GM23338 (cell line): ENCODE results near the gene NAAA. TPM values are rescaled to one million over a fixed set of nuclear protein-coding genes. Genes with fewer than 3 reads are reported as not detected.
"Not testable (repeated sequence)": the region's sequence is repeated elsewhere in the genome, so short reads cannot be mapped to it uniquely, and the experiment has no call there.

Experiments
- ATAC-seq: fragments of 200-7000 bp; cut with Tn5 transposase; 3 replicates; pipeline ENCODE4 v1.9.1; 2020
- DNase-seq: peaks from one replicate; pipeline ENCODE4 v3.0.0-alpha.2; 2015; ENCODE audit warnings: low spot score
- H2AFZ ChIP-seq: fragments of 200-600 bp; sonication (generic); 2 replicates; pipeline ENCODE4 v1.8.0; 2016; ENCODE audit warnings: antibody characterized with exemption, mild to moderate bottlenecking, moderate library complexity
- H3F3A ChIP-seq: fragments of 200-600 bp; sonication (generic); replicated peaks from 2 replicates; pipeline ENCODE4 v1.8.0; 2017; ENCODE audit warnings: antibody characterized with exemption, mixed run types, low read depth
- H3K27ac ChIP-seq: fragments of 200-600 bp; sonication (generic); 2 replicates; pipeline ENCODE4 v1.6.1; 2016; ENCODE audit warnings: low read depth
- H3K27me3 ChIP-seq: fragments of 200-600 bp; sonication (generic); 2 replicates; pipeline ENCODE4 v1.8.0; 2016; ENCODE audit warnings: mild to moderate bottlenecking, mixed run types, moderate library complexity; ENCODE audit not compliant: insufficient read depth
- H3K36me3 ChIP-seq: fragments of 200-600 bp; sonication (generic); 2 replicates; pipeline ENCODE4 v1.8.0; 2016; ENCODE audit warnings: mild to moderate bottlenecking; ENCODE audit not compliant: insufficient read depth
- H3K4me1 ChIP-seq: fragments of 200-600 bp; sonication (generic); 2 replicates; pipeline ENCODE4 v1.8.0; 2016; ENCODE audit warnings: mild to moderate bottlenecking, moderate library complexity; ENCODE audit not compliant: insufficient read depth
- H3K4me2 ChIP-seq: fragments of 200-600 bp; sonication (generic); 2 replicates; pipeline ENCODE4 v1.7.1; 2017; ENCODE audit warnings: mixed run types
- H3K4me3 ChIP-seq: fragments of 200-600 bp; sonication (generic); 2 replicates; pipeline ENCODE4 v1.6.1; 2016; ENCODE audit warnings: mixed run types
- H3K79me2 ChIP-seq: fragments of 200-600 bp; sonication (generic); replicated peaks from 2 replicates; pipeline ENCODE4 v1.8.0; 2017; ENCODE audit warnings: mild to moderate bottlenecking; ENCODE audit not compliant: insufficient read depth
- H3K9me2 ChIP-seq: fragments of 200-600 bp; sonication (generic); 2 replicates; pipeline ENCODE4 v1.8.0; 2017; ENCODE audit not compliant: insufficient read depth
- H4K20me1 ChIP-seq: fragments of 200-600 bp; sonication (generic); replicated peaks from 2 replicates; pipeline ENCODE4 v1.8.0; 2017; ENCODE audit warnings: mild to moderate bottlenecking; ENCODE audit not compliant: insufficient read depth
- H3K27ac Mint-ChIP-seq: 2 replicates; pipeline ENCODE4 v1.8.0; 2020; ENCODE audit warnings: inconsistent platforms, mild to moderate bottlenecking, moderate library complexity, mixed read lengths
- H3K27me3 Mint-ChIP-seq: 3 replicates; pipeline ENCODE4 v1.8.0; 2022; ENCODE audit warnings: low read depth, mild to moderate bottlenecking, moderate library complexity, mixed read lengths, inconsistent platforms; ENCODE audit not compliant: insufficient read depth, poor library complexity
- H3K36me3 Mint-ChIP-seq: 3 replicates; pipeline ENCODE4 v1.8.0; 2021; ENCODE audit warnings: low read depth, mild to moderate bottlenecking, inconsistent platforms, moderate library complexity, mixed read lengths
- H3K4me1 Mint-ChIP-seq: 3 replicates; pipeline ENCODE4 v1.8.0; 2020; ENCODE audit warnings: mild to moderate bottlenecking, inconsistent platforms, mixed read lengths
- H3K4me3 Mint-ChIP-seq: 3 replicates; pipeline ENCODE4 v1.8.0; 2021; ENCODE audit warnings: moderate library complexity, mild to moderate bottlenecking, inconsistent platforms, mixed read lengths
- H3K9me3 Mint-ChIP-seq: 3 replicates; pipeline ENCODE4 v1.8.0; 2020; ENCODE audit warnings: moderate library complexity, mild to moderate bottlenecking, inconsistent platforms, mixed read lengths
- ZNF114 ChIP-seq: fragments of 250-450 bp; sonication (Bioruptor Pico); IDR thresholded peaks from 2 replicates; pipeline ENCODE4 v1.5.0; 2020; ENCODE audit warnings: mild to moderate bottlenecking, moderate library complexity
- polyA plus RNA-seq: library from polyadenylated mRNA; unstranded; fragments of >200 nt; fragmentation: Nextera tagmentation; extraction: Ambion mirVana; gene quantifications from 2 replicates; pipeline ENCODE4 v1.2.1, GENCODE V29; 2016
- total RNA-seq: library from RNA; depleted of rRNA; stranded (reverse); fragments of >200 nt; shearing (Covaris generic); gene quantifications from 2 replicates; pipeline ENCODE4 v1.2.3, GENCODE V29; 2014
- TF ChIP-seq, protein P1 (sequence below): fragments of 250-450 bp; sonication (Bioruptor Pico); IDR thresholded peaks from 2 replicates; pipeline ENCODE4 v1.5.0; 2020; ENCODE audit warnings: mild to moderate bottlenecking, moderate library complexity

The NAAA gene
- total and polyA plus RNA-seq, 2 experiments from 2014 or later = 13.2 to 36.6 TPM

DNA sequence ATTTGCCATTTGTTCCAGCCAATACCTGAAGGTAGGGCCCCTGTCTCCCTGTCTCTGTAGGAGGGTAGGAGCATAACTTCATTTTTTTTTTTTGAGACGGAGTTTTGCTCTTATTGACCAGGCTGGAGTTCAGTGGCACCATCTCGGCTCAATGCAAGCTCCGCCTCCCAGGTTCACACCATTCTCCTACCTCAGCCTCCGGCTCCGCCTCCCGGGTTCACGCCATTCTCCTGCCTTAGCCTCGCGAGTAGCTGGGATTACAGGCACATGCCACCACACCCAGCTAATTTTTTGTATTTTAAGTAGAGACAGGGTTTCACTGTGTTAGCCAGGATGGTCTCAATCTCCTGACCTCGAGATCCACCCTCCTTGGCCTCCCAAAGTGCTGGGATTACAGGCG lies 15.9 kb downstream of the NAAA start:
- not testable (repeated sequence) for H3K27ac Mint-ChIP-seq, H3K27me3 Mint-ChIP-seq, H4K20me1 ChIP-seq, H3K36me3 ChIP-seq, H3F3A ChIP-seq, H3K4me3 Mint-ChIP-seq, H3K4me3 ChIP-seq, H3K9me2 ChIP-seq, DNase-seq, H3K27me3 ChIP-seq, H3K9me3 Mint-ChIP-seq, H3K4me1 ChIP-seq, H3K79me2 ChIP-seq, H2AFZ ChIP-seq
- H3K36me3 Mint-ChIP-seq = peaks cover 43% of the 10 kb centered on the region
- H3K4me2 ChIP-seq = 0 out of 2 replicates have a peak overlapping the region, but pooled peaks have one; percentile 59
- H3K27ac ChIP-seq = peak overlapping the region; percentile 63; the same call in 1 of the 2 replicates
- ATAC-seq = peak; percentile 63
- peaks cover 22% of the 10 kb centered on the region for H3K4me1 Mint-ChIP-seq

DNA sequence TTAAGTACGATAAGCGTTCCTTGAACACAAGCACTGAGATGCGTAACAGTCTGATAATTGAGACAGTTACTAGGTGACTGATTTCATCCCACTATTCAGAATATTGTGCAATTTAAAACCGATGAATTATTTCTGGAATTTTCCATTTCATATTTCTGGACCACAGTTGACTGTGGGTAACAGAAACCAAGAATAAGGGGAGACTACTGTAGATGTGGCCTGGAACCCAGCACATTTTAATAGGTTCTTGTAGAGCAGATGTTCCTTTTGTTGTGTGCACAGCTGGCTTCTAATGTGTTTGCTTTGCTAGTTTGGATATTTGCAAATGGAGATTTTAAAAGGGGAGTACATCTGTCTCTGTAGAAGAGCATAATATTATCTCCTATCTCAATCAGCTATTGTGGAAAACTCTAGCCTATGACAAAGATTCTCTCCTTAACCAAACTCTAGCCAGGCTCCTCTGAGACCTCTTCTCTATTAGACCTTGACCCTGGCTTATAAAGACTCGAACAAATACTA lies 16.4 kb downstream of the NAAA start:
- H3K4me1 Mint-ChIP-seq = peaks cover 22% of the 10 kb centered on the region
- 0 out of 2 replicates have a peak, but pooled peaks cover 3% of the 10 kb centered on the region for H3K9me2 ChIP-seq
- H3K4me3 Mint-ChIP-seq = no peak overlapping the region
- 0 out of 2 replicates have a peak overlapping the region, but pooled peaks have one; percentile 8 for H3K4me3 ChIP-seq
- H2AFZ ChIP-seq = no peak overlapping the region
- ATAC-seq = peak; percentile 18; the same call in 1 of the 3 replicates
- DNase-seq = no peak
- 0 out of 2 replicates have a peak, but pooled peaks cover 4% of the 10 kb centered on the region for H3F3A ChIP-seq
- peaks cover 5% of the 10 kb centered on the region for H3K27me3 Mint-ChIP-seq
- H3K36me3 ChIP-seq = no peaks in the 10 kb centered on the region
- H3K27ac Mint-ChIP-seq = no peak overlapping the region
- peak overlapping the region; percentile 59 for H3K4me2 ChIP-seq
- H3K36me3 Mint-ChIP-seq = peaks cover 48% of the 10 kb centered on the region
- peaks cover 10% of the 10 kb centered on the region for H3K4me1 ChIP-seq
- H3K27ac ChIP-seq = peak overlapping the region; percentile 63; the same call in 1 of the 2 replicates
- H3K79me2 ChIP-seq = no peaks in the 10 kb centered on the region
- TF ChIP-seq, protein P1, sequence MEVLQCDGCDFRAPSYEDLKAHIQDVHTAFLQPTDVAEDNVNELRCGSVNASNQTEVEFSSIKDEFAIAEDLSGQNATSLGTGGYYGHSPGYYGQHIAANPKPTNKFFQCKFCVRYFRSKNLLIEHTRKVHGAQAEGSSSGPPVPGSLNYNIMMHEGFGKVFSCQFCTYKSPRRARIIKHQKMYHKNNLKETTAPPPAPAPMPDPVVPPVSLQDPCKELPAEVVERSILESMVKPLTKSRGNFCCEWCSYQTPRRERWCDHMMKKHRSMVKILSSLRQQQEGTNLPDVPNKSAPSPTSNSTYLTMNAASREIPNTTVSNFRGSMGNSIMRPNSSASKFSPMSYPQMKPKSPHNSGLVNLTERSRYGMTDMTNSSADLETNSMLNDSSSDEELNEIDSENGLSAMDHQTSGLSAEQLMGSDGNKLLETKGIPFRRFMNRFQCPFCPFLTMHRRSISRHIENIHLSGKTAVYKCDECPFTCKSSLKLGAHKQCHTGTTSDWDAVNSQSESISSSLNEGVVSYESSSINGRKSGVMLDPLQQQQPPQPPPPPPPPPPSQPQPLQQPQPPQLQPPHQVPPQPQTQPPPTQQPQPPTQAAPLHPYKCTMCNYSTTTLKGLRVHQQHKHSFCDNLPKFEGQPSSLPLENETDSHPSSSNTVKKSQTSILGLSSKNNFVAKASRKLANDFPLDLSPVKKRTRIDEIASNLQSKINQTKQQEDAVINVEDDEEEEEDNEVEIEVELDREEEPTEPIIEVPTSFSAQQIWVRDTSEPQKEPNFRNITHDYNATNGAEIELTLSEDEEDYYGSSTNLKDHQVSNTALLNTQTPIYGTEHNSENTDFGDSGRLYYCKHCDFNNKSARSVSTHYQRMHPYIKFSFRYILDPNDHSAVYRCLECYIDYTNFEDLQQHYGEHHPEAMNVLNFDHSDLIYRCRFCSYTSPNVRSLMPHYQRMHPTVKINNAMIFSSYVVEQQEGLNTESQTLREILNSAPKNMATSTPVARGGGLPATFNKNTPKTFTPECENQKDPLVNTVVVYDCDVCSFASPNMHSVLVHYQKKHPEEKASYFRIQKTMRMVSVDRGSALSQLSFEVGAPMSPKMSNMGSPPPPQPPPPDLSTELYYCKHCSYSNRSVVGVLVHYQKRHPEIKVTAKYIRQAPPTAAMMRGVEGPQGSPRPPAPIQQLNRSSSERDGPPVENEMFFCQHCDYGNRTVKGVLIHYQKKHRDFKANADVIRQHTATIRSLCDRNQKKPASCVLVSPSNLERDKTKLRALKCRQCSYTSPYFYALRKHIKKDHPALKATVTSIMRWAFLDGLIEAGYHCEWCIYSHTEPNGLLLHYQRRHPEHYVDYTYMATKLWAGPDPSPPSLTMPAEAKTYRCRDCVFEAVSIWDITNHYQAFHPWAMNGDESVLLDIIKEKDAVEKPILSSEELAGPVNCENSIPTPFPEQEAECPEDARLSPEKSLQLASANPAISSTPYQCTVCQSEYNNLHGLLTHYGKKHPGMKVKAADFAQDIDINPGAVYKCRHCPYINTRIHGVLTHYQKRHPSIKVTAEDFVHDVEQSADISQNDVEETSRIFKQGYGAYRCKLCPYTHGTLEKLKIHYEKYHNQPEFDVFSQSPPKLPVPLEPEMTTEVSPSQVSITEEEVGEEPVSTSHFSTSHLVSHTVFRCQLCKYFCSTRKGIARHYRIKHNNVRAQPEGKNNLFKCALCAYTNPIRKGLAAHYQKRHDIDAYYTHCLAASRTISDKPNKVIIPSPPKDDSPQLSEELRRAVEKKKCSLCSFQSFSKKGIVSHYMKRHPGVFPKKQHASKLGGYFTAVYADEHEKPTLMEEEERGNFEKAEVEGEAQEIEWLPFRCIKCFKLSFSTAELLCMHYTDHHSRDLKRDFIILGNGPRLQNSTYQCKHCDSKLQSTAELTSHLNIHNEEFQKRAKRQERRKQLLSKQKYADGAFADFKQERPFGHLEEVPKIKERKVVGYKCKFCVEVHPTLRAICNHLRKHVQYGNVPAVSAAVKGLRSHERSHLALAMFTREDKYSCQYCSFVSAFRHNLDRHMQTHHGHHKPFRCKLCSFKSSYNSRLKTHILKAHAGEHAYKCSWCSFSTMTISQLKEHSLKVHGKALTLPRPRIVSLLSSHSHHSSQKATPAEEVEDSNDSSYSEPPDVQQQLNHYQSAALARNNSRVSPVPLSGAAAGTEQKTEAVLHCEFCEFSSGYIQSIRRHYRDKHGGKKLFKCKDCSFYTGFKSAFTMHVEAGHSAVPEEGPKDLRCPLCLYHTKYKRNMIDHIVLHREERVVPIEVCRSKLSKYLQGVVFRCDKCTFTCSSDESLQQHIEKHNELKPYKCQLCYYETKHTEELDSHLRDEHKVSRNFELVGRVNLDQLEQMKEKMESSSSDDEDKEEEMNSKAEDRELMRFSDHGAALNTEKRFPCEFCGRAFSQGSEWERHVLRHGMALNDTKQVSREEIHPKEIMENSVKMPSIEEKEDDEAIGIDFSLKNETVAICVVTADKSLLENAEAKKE (CRISPR knock-in tag) = no peak
- no peak for TF ChIP-seq ZNF114 (CRISPR knock-in tag)
- no peaks in the 10 kb centered on the region; the same call in 1 of the 2 replicates for H4K20me1 ChIP-seq
- no peaks in the 10 kb centered on the region for H3K9me3 Mint-ChIP-seq
- no peaks in the 10 kb centered on the region for H3K27me3 ChIP-seq
